C4-2B (cell line): ENCODE results near the gene MAP1LC3B2.

Experiments
- H3K27ac ChIP-seq: fragments of 450-650 bp; 2 replicates; pipeline ENCODE4 v1.5.1; 2017
- CTCF ChIP-seq: fragments of 450-650 bp; conservative IDR thresholded peaks from 2 replicates; pipeline ENCODE4 v1.5.1; 2017; ENCODE audit warnings: mild to moderate bottlenecking
- ZFX ChIP-seq: fragments of 450-650 bp; IDR thresholded peaks from 2 replicates; pipeline ENCODE4 v1.6.1; 2017

The MAP1LC3B2 gene

GRCh38 chr12:116529686-116530085, 29.5 kb upstream of the MAP1LC3B2 start:
- H3K27ac ChIP-seq: peak overlapping the region; percentile 50

GRCh38 chr12:116532428-116532827, 26.8 kb upstream of the MAP1LC3B2 start:
- no peak for TF ChIP-seq CTCF
- no peak for TF ChIP-seq ZFX
- H3K27ac ChIP-seq: no peak overlapping the region

More at GRCh38 chr12:116529686-116530085, 29.5 kb upstream of the MAP1LC3B2 start:
- TF ChIP-seq ZFX (no peak), CTCF (no peak)

- no peak overlapping the region; the same call in 1 of the 2 replicates for H3K27ac ChIP-seq
These were observed 26.2 kb upstream of the MAP1LC3B2 start for GRCh38 chr12:116532986-116533342.

GRCh38 chr12:116533343-116534251, 25.6 kb upstream of the MAP1LC3B2 start:
- TF ChIP-seq CTCF (no peak), ZFX (no peak)

More at GRCh38 chr12:116532986-116533342, 26.2 kb upstream of the MAP1LC3B2 start:
- no peak for TF ChIP-seq CTCF
- no peak for TF ChIP-seq ZFX

GRCh38 chr12:116534311-116535121, 24.7 kb upstream of the MAP1LC3B2 start:
- TF ChIP-seq CTCF (no peak), ZFX (no peak)
- H3K27ac ChIP-seq: no peak overlapping the region

More at GRCh38 chr12:116533343-116534251, 25.6 kb upstream of the MAP1LC3B2 start:
- H3K27ac ChIP-seq: no peak overlapping the region; the same call in 1 of the 2 replicates

- TF ChIP-seq ZFX (no peak), CTCF (no peak)
- H3K27ac ChIP-seq: no peak overlapping the region
These were observed 23.9 kb upstream of the MAP1LC3B2 start for GRCh38 chr12:116535241-116535640.
